GM23338 (cell line): ENCODE measurements around the gene GALNT14. TPM values are rescaled to one million over a fixed set of nuclear protein-coding genes. Genes with fewer than 3 reads are reported as not detected.
A peak's percentile ranks its signal among the peaks of the same experiment; 100 is the strongest.

Experiments used
- ATAC-seq: fragments of 200-7000 bp; cut with Tn5 transposase; 3 replicates; pipeline ENCODE4 v1.9.1; 2020
- DNase-seq: peaks from one replicate; pipeline ENCODE4 v3.0.0-alpha.2; 2015; ENCODE audit warnings: low spot score
- H2AFZ ChIP-seq: fragments of 200-600 bp; sonication (generic); 2 replicates; pipeline ENCODE4 v1.8.0; 2016; ENCODE audit warnings: antibody characterized with exemption, mild to moderate bottlenecking, moderate library complexity
- H3F3A ChIP-seq: fragments of 200-600 bp; sonication (generic); replicated peaks from 2 replicates; pipeline ENCODE4 v1.8.0; 2017; ENCODE audit warnings: antibody characterized with exemption, mixed run types, low read depth
- H3K27ac ChIP-seq: fragments of 200-600 bp; sonication (generic); 2 replicates; pipeline ENCODE4 v1.6.1; 2016; ENCODE audit warnings: low read depth
- H3K27me3 ChIP-seq: fragments of 200-600 bp; sonication (generic); 2 replicates; pipeline ENCODE4 v1.8.0; 2016; ENCODE audit warnings: mild to moderate bottlenecking, mixed run types, moderate library complexity; ENCODE audit not compliant: insufficient read depth
- H3K36me3 ChIP-seq: fragments of 200-600 bp; sonication (generic); 2 replicates; pipeline ENCODE4 v1.8.0; 2016; ENCODE audit warnings: mild to moderate bottlenecking; ENCODE audit not compliant: insufficient read depth
- H3K4me1 ChIP-seq: fragments of 200-600 bp; sonication (generic); 2 replicates; pipeline ENCODE4 v1.8.0; 2016; ENCODE audit warnings: mild to moderate bottlenecking, moderate library complexity; ENCODE audit not compliant: insufficient read depth
- H3K4me2 ChIP-seq: fragments of 200-600 bp; sonication (generic); 2 replicates; pipeline ENCODE4 v1.7.1; 2017; ENCODE audit warnings: mixed run types
- H3K4me3 ChIP-seq: fragments of 200-600 bp; sonication (generic); 2 replicates; pipeline ENCODE4 v1.6.1; 2016; ENCODE audit warnings: mixed run types
- H3K79me2 ChIP-seq: fragments of 200-600 bp; sonication (generic); replicated peaks from 2 replicates; pipeline ENCODE4 v1.8.0; 2017; ENCODE audit warnings: mild to moderate bottlenecking; ENCODE audit not compliant: insufficient read depth
- H3K9me2 ChIP-seq: fragments of 200-600 bp; sonication (generic); 2 replicates; pipeline ENCODE4 v1.8.0; 2017; ENCODE audit not compliant: insufficient read depth
- H4K20me1 ChIP-seq: fragments of 200-600 bp; sonication (generic); replicated peaks from 2 replicates; pipeline ENCODE4 v1.8.0; 2017; ENCODE audit warnings: mild to moderate bottlenecking; ENCODE audit not compliant: insufficient read depth
- H3K27ac Mint-ChIP-seq: 2 replicates; pipeline ENCODE4 v1.8.0; 2020; ENCODE audit warnings: inconsistent platforms, mild to moderate bottlenecking, moderate library complexity, mixed read lengths
- H3K27me3 Mint-ChIP-seq: 3 replicates; pipeline ENCODE4 v1.8.0; 2022; ENCODE audit warnings: low read depth, mild to moderate bottlenecking, moderate library complexity, mixed read lengths, inconsistent platforms; ENCODE audit not compliant: insufficient read depth, poor library complexity
- H3K36me3 Mint-ChIP-seq: 3 replicates; pipeline ENCODE4 v1.8.0; 2021; ENCODE audit warnings: low read depth, mild to moderate bottlenecking, inconsistent platforms, moderate library complexity, mixed read lengths
- H3K4me1 Mint-ChIP-seq: 3 replicates; pipeline ENCODE4 v1.8.0; 2020; ENCODE audit warnings: mild to moderate bottlenecking, inconsistent platforms, mixed read lengths
- H3K4me3 Mint-ChIP-seq: 3 replicates; pipeline ENCODE4 v1.8.0; 2021; ENCODE audit warnings: moderate library complexity, mild to moderate bottlenecking, inconsistent platforms, mixed read lengths
- H3K9me3 Mint-ChIP-seq: 3 replicates; pipeline ENCODE4 v1.8.0; 2020; ENCODE audit warnings: moderate library complexity, mild to moderate bottlenecking, inconsistent platforms, mixed read lengths
- POLR2AphosphoS5 ChIP-seq: IDR thresholded peaks from 2 replicates; pipeline ENCODE4 v1.6.1; 2016; ENCODE audit warnings: antibody characterized with exemption, low read depth
- ZNF114 ChIP-seq: fragments of 250-450 bp; sonication (Bioruptor Pico); IDR thresholded peaks from 2 replicates; pipeline ENCODE4 v1.5.0; 2020; ENCODE audit warnings: mild to moderate bottlenecking, moderate library complexity
- ZNF331 ChIP-seq: fragments of 250-450 bp; sonication (Bioruptor Pico); IDR thresholded peaks from 2 replicates; pipeline ENCODE4 v1.5.0; 2020; ENCODE audit warnings: low read depth, mild to moderate bottlenecking, moderate library complexity
- polyA plus RNA-seq: library from polyadenylated mRNA; unstranded; fragments of >200 nt; fragmentation: Nextera tagmentation; extraction: Ambion mirVana; gene quantifications from 2 replicates; pipeline ENCODE4 v1.2.1, GENCODE V29; 2016
- total RNA-seq: library from RNA; depleted of rRNA; stranded (reverse); fragments of >200 nt; shearing (Covaris generic); gene quantifications from 2 replicates; pipeline ENCODE4 v1.2.3, GENCODE V29; 2014
- TF ChIP-seq, protein P1 (sequence below), 2 experiments: fragments of 200-600 bp in 1 of 2; sonication (generic) in 1 of 2; conservative IDR thresholded peaks; 2 replicates each; pipeline versions ENCODE4 v1.5.1 to v1.6.1; 2016 to 2017; ENCODE audit warnings: antibody characterized with exemption in 2 of 2, low read depth in 2 of 2, mild to moderate bottlenecking in 2 of 2, moderate library complexity in 1 of 2
- TF ChIP-seq, protein P2 (sequence below): IDR thresholded peaks from 2 replicates; pipeline ENCODE4 v1.6.1; 2016; ENCODE audit warnings: antibody characterized with exemption

The GALNT14 gene
- total and polyA plus RNA-seq, 2 experiments from 2014 or later, result 5.4 to 7.7 TPM

DNA sequence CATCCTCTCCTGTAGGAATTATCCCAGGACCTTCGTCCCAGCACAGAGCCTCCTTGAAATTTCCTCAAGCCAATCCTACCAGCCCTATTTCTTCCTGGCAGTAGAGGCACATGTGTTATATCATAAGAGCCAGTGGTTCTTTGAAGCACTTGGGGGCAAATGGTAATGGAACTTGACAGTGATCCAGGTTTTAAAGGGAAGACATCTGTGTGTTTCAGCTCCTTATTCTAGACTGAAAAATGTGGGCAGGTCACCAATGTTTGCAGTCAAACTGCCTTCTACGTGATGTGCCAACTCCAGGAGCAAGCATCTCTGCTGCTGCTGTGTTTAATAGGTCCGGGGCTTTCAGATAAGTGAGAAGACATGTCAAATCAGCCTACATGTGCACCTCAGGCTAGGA lies 157.1 kb downstream of the GALNT14 start:
- no peaks in the 10 kb centered on the region for H3K79me2 ChIP-seq
- no peak overlapping the region for H3K27ac ChIP-seq
- no peak overlapping the region for H3K4me3 ChIP-seq
- no peaks in the 10 kb centered on the region for H3F3A ChIP-seq
- peaks cover 21% of the 10 kb centered on the region for H3K4me1 Mint-ChIP-seq
- H4K20me1 ChIP-seq, result no peaks in the 10 kb centered on the region; the same call in 1 of the 2 replicates
- H3K4me3 Mint-ChIP-seq, result no peak overlapping the region
- DNase-seq, result no peak
- H2AFZ ChIP-seq, result no peak overlapping the region
- H3K36me3 ChIP-seq, result no peaks in the 10 kb centered on the region
- H3K9me3 Mint-ChIP-seq, result no peaks in the 10 kb centered on the region
- peaks cover 4% of the 10 kb centered on the region; the same call in 1 of the 2 replicates for H3K4me1 ChIP-seq
- TF ChIP-seq, protein P1, sequence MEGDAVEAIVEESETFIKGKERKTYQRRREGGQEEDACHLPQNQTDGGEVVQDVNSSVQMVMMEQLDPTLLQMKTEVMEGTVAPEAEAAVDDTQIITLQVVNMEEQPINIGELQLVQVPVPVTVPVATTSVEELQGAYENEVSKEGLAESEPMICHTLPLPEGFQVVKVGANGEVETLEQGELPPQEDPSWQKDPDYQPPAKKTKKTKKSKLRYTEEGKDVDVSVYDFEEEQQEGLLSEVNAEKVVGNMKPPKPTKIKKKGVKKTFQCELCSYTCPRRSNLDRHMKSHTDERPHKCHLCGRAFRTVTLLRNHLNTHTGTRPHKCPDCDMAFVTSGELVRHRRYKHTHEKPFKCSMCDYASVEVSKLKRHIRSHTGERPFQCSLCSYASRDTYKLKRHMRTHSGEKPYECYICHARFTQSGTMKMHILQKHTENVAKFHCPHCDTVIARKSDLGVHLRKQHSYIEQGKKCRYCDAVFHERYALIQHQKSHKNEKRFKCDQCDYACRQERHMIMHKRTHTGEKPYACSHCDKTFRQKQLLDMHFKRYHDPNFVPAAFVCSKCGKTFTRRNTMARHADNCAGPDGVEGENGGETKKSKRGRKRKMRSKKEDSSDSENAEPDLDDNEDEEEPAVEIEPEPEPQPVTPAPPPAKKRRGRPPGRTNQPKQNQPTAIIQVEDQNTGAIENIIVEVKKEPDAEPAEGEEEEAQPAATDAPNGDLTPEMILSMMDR (conservative IDR thresholded peaks at IDR 0.05; ENCODE audit: low read depth in 2 of 2), result no peak
- TF ChIP-seq ZNF331 (CRISPR knock-in tag), result no peak
- H3K4me2 ChIP-seq, result no peak overlapping the region
- ATAC-seq, result no peak
- no peaks in the 10 kb centered on the region for H3K27me3 ChIP-seq
- H3K27ac Mint-ChIP-seq, result no peak overlapping the region
- H3K36me3 Mint-ChIP-seq, result no peaks in the 10 kb centered on the region; the same call in 2 of the 3 replicates
- no peaks in the 10 kb centered on the region for H3K9me2 ChIP-seq
- peaks cover 6% of the 10 kb centered on the region for H3K27me3 Mint-ChIP-seq

- Mint-ChIP-seq H3K27ac (no peak overlapping the region), H3K9me3 (no peaks in the 10 kb centered on the region), H3K27me3 (peaks cover 6% of the 10 kb centered on the region), H3K4me3 (no peak overlapping the region), H3K36me3 (no peaks in the 10 kb centered on the region; the same call in 2 of the 3 replicates), H3K4me1 (peaks cover 21% of the 10 kb centered on the region)
- H3K4me1 ChIP-seq, result peaks cover 4% of the 10 kb centered on the region; the same call in 1 of the 2 replicates
- no peak overlapping the region for H3K27ac ChIP-seq
- no peak overlapping the region for H3K4me3 ChIP-seq
- DNase-seq, result peak; percentile 35
- no peaks in the 10 kb centered on the region for H3K27me3 ChIP-seq
- H3K36me3 ChIP-seq, result no peaks in the 10 kb centered on the region
- no peaks in the 10 kb centered on the region for H3F3A ChIP-seq
- H4K20me1 ChIP-seq, result no peaks in the 10 kb centered on the region; the same call in 1 of the 2 replicates
- ATAC-seq, result peak; percentile 35; the same call in 2 of the 3 replicates
- H3K9me2 ChIP-seq, result no peaks in the 10 kb centered on the region
- TF ChIP-seq ZNF114 (CRISPR knock-in tag) (no peak), POLR2AphosphoS5 (no peak)
- TF ChIP-seq, protein P1 (conservative IDR thresholded peaks at IDR 0.05; ENCODE audit: low read depth in 2 of 2), result peak; percentile 28 to 52; a peak in 3 of 4 replicates
- TF ChIP-seq, protein P2, sequence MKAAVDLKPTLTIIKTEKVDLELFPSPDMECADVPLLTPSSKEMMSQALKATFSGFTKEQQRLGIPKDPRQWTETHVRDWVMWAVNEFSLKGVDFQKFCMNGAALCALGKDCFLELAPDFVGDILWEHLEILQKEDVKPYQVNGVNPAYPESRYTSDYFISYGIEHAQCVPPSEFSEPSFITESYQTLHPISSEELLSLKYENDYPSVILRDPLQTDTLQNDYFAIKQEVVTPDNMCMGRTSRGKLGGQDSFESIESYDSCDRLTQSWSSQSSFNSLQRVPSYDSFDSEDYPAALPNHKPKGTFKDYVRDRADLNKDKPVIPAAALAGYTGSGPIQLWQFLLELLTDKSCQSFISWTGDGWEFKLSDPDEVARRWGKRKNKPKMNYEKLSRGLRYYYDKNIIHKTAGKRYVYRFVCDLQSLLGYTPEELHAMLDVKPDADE, result no peak
- H3K79me2 ChIP-seq, result no peaks in the 10 kb centered on the region
- no peak overlapping the region for H3K4me2 ChIP-seq
- H2AFZ ChIP-seq, result no peak overlapping the region
Observed at GRCh38 chr2:30979822-30980245, 158.4 kb downstream of the GALNT14 start.
